ENCODE data around the gene IDNK.

DNA sequence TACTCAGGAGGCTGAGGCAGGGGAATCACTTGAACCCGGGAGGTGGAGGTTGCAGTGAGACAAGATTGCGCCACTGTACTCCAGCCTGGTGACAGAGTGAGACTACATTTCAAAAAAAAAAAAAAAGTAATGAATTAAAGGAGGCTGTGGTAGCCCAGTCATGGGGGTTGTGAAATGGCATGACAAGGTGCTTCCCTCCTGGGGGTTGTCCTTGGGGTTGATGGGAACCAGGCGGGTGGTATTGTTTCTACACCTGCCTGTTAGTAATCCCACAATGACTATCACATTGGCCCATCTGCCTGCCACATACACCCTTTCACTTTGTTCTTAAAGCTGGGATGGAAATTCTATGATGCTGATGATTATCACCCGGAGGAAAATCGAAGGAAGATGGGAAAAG lies 5.6 kb downstream of the IDNK start:
- TF ChIP-seq, protein P1, sequence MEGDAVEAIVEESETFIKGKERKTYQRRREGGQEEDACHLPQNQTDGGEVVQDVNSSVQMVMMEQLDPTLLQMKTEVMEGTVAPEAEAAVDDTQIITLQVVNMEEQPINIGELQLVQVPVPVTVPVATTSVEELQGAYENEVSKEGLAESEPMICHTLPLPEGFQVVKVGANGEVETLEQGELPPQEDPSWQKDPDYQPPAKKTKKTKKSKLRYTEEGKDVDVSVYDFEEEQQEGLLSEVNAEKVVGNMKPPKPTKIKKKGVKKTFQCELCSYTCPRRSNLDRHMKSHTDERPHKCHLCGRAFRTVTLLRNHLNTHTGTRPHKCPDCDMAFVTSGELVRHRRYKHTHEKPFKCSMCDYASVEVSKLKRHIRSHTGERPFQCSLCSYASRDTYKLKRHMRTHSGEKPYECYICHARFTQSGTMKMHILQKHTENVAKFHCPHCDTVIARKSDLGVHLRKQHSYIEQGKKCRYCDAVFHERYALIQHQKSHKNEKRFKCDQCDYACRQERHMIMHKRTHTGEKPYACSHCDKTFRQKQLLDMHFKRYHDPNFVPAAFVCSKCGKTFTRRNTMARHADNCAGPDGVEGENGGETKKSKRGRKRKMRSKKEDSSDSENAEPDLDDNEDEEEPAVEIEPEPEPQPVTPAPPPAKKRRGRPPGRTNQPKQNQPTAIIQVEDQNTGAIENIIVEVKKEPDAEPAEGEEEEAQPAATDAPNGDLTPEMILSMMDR (IDR thresholded peaks at IDR 0.05): no peak
- TF ChIP-seq POLR2A (IDR thresholded peaks at IDR 0.05): no peak
- no peak for TF ChIP-seq POLR2AphosphoS5 (IDR thresholded peaks at IDR 0.05; ENCODE audit: insufficient read depth in 1 of 2, low read depth in 1 of 2)
